CD4-positive, alpha-beta T cell treated with Interferon alpha-2 for 1 hour (primary cell): ENCODE data around the gene RBMY1E.
"Not testable (repeated sequence)": the region's sequence is repeated elsewhere in the genome, so short reads cannot be mapped to it uniquely, and the experiment has no call there.

ENCODE experiments used
- DNase-seq, 2 donors: peaks; one replicate each; pipeline ENCODE4 v3.0.0-alpha.2; 2020 to 2022

The RBMY1E gene

GRCh38 chrY:21917932-21918331 is at the start of gene RBMY1E:
Gene RBMY1E (minus strand): TSS chrY:21918032. CDS start chrY:21916054, 1,978 bp downstream.
- not testable (repeated sequence) for DNase-seq

- DNase-seq: not testable (repeated sequence)
Measured at GRCh38 chrY:21894426-21894825, 23.4 kb downstream of the RBMY1E start, which contains the start of gene RBMY1D. Gene RBMY1D (minus strand): TSS chrY:21894526. CDS start chrY:21892513, 2,013 bp downstream.

DNA sequence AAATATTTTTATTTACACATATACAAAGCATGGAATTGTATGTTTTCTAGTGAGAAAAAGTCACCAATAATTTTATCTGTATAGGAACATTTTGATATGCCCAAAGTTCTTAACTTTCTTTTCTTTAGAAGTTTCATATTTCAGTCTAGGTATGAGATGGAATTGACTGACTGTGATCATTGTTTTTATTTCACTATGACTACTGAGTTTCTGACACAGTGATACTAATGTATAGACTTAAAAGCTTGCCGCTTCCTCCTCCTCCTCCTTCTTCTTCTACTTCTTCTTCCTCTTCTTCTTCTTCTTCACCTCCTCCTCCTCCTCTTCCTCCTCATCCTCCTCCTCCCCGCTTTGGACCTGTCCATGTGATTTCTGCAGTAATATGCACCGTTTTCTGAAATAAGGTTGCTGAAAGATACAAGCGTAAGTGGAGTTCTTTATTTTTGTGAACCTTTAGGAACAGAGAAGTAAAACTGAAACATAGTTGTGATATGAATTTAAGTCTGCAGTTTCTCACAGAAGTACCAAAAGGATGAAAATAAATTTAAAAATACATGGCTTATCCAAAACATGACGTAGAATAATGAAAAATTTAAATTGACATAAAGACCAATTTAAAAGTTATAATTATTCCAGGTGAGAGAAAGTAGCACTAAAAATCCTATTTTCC is 48.3 kb downstream of the RBMY1E start:
- DNase-seq: not testable (repeated sequence)
